HG02885 (cell line): ENCODE data around the gene BMPR2.

Experiments
- ATAC-seq: cut with Tn5 transposase; IDR thresholded peaks from one replicate; pipeline ENCODE4 v1.9.1; 2021; ENCODE audit warnings: mild to moderate bottlenecking; ENCODE audit not compliant: unreplicated experiment, poor library complexity

The BMPR2 gene

GRCh38 chr2:202583709-202584219 is 207.6 kb downstream of the BMPR2 start:
- ATAC-seq: no peak

DNA sequence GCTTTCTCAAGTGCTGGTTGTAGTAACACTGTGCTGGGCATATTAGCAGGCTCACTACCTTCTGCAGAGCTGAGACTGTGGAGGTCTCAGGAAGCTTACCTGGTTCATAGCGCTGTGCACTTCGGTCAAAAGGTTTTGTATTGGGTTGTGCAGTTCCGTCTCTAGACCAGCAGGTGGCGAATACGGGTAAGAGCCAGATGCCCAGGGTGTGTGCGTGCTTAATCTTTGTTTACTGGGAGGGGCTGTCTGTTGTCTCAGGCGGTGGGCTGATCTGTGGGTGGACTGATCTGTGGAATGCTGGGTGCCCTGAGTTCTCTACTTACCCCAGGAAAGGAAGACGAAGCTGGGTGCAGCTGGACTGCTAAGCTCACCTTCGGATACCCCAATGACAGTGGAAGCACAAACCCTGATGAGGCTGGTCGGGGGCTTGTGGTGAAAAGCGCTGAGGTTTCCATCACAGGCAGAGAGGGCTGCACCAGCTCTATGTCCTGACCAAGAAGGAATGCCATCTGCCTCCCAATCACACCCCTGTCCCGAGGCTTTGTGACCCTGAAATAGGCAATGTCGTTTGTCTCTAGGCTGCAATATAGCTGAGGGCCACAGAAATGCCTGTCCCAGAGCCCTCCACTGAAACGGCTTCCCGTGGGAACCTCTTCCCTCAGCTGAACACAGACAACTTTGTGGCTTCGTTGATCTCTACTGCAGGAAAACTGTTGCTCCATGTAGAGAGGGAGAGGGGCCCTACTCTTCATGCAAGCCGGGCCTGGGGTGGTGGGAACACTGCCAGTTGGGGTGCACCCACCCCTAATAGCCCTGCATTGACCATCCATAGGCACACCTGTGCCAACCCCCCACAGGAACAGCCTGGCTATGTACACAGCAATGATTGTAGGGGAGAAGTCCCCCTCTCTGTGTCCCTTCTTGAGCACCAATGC is 212.8 kb downstream of the BMPR2 start:
- ATAC-seq: peak; percentile 78

DNA sequence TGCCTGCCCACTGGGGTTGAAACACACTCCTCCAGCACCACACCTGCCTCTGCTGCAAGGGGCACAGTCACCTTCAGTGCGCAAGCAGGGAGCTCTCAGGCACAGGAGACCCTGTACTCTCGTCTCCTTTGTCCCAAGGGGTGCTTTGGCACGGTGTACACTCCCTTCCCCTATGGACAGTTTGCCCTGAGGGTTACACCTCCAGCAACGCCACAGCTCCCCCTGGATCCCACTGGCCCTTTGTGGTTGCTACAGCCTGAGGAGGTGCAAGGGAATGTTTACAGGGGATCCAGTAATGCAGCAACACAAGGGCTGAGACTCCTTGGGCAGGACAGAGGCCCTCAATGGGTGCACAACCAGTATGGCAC is 213.4 kb downstream of the BMPR2 start:
- ATAC-seq: no peak

GRCh38 chr2:202592566-202592965 is 216.4 kb downstream of the BMPR2 start:
- ATAC-seq: no peak

- no peak for ATAC-seq
These were observed 223.0 kb downstream of the BMPR2 start for GRCh38 chr2:202599105-202599504.

DNA sequence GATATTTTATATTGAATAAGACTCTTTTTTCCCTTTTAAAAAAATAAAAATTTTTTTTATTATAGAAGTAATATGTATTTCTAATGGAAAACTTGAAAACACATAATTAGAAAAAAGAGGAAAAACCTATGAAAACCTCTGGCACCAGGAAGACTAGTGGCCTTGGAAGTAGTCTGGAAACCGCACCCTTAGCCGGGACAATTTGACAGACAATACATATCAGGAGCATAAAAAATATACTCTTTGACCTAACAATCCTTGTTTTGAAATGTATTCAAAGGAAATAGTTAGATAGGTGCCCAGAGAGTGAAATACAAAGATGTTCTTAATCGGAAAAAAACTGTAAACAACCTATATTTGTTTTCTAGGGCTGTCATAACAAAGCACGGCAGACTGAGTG is 223.8 kb downstream of the BMPR2 start:
- ATAC-seq: no peak

DNA sequence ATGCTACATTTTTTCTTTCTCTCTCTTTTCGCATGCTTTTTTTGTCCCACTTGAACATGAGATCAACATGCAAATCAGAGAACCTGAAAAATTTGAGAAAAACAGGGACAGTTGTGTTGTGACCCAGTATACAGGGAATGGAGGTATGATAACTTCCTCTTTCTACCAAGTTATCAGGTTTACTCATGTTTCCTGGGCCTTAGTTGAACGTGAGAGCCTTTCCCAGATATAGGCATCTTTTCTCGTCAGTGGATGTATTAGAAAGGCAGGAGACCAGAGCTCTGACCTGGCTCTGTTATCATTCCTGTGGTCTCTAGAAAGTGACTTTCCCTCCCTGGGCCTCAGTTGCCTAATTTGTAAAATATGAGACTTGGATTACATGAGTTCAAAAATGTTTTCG is 228.6 kb downstream of the BMPR2 start:
- no peak for ATAC-seq

- no peak for ATAC-seq
These were observed 229.0 kb downstream of the BMPR2 start for GRCh38 chr2:202605174-202605573.

DNA sequence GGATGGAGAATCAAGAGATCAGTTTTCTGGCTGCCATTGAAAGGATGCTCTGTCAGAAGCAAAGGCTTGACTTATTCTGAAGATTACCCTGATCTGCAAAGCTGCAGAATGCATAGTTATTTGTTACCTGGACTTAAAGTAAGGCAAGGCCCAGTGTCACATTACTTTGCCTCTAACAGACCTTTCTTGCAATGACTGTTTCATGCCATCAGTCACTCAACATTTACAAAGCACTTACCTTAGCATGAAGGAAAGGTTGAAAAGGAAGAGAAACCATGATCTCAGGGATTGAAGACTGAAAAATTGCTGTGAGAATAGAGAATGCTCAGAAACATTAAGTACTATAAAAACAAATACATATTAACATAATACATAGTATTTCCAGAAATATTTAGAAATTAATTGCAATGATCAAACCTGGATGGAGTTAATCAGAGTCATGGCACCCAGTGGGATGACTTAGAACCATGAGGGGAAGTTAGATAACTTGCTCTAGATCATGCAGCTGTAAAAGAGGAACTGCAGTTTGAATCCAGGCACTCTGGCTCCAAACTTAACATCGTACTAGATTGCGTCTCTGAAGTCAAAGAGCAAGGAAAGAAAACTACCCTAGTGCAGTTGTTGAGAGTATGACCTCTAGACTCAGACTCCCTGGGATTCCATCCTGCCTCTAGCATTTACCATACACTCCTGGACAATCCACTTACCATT is 232.2 kb downstream of the BMPR2 start:
- peak; percentile 38 for ATAC-seq

DNA sequence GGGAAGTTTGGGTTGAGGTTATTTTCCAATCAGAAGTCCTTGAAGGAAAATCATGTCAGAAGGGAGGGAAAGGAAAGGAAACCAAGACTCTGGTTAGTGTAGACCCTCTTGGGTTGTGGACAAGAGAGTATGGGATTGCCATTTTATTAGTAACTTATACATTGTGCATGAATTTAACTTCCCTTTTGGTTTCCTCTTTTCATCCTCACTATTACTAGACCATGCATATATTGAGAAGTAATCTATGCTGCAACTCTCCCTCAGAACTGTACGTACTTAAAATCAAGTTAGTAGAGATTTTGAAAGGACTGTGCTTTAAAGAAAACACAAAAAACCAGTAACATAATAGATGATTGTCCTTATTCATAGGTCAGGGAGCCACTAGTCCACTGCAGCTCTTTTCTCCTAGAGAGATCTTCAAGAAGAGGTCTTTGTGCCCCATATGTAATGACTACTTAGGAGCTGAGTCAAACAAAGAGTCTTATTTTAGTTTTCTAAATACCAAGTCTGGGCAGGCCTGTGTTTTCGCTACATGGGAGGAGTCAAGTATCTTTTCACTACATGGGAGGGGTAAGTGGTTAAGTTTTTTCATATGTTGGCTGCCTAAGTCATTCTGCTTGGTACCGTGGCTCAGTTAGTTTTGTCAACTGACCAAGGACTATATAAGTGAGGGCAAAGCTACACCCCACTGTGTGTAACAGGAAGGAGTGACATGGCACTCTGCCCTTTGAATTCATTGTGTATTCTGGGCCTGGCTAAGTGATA is 233.4 kb downstream of the BMPR2 start:
- ATAC-seq: peak; percentile 93

DNA sequence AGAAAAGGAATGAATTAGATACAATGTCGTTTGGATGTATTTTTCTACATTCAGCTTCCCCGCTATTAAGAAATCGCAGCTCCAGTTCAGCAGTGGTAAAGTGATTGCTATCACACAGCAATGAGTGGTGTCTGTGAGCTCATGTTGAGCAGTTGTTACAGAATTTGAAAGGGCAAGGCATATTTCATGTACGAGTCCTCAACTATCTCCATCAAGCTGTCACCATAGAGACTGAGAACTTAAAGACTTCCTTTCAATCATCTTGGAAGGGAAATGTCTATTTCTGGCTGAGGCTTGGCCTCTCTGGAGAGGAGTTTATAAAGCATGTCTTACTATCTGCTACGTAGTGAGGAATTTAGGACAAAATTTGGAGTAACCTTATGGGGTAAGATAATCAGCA is 234.3 kb downstream of the BMPR2 start:
- ATAC-seq: no peak

- no peak for ATAC-seq
These were observed 236.0 kb downstream of the BMPR2 start for GRCh38 chr2:202612145-202612544.

GRCh38 chr2:202613479-202613878 is 237.4 kb downstream of the BMPR2 start:
- ATAC-seq: no peak
